GM19025 (cell line): ENCODE data around the gene MYO1E.
A peak's percentile ranks its signal among the peaks of the same experiment; 100 is the strongest.

ENCODE experiments used
- ATAC-seq: cut with Tn5 transposase; IDR thresholded peaks from one replicate; pipeline ENCODE4 v1.9.1; 2021; ENCODE audit warnings: mild to moderate bottlenecking, low read depth, moderate library complexity; ENCODE audit not compliant: unreplicated experiment

MYO1E gene

GRCh38 chr15:59240036-59240435 lies 132.6 kb downstream of the MYO1E start:
- no peak for ATAC-seq

GRCh38 chr15:59237924-59238331 lies 134.7 kb downstream of the MYO1E start:
- no peak for ATAC-seq

GRCh38 chr15:59237119-59237855 lies 135.4 kb downstream of the MYO1E start:
- ATAC-seq, result peak; percentile 70

- no peak for ATAC-seq
Observed at GRCh38 chr15:59236394-59236793, 136.3 kb downstream of the MYO1E start.

- no peak for ATAC-seq
Observed at GRCh38 chr15:59232476-59232875, 140.2 kb downstream of the MYO1E start.

- ATAC-seq, result no peak
Observed at GRCh38 chr15:59230531-59231055, 142.1 kb downstream of the MYO1E start.

GRCh38 chr15:59229453-59229852 lies 143.2 kb downstream of the MYO1E start:
- no peak for ATAC-seq

- ATAC-seq, result no peak
Observed at GRCh38 chr15:59229015-59229414, 143.7 kb downstream of the MYO1E start.

GRCh38 chr15:59227021-59227420 lies 145.7 kb downstream of the MYO1E start:
- no peak for ATAC-seq

- ATAC-seq, result no peak
Observed at GRCh38 chr15:59224474-59224873, 148.2 kb downstream of the MYO1E start.

DNA sequence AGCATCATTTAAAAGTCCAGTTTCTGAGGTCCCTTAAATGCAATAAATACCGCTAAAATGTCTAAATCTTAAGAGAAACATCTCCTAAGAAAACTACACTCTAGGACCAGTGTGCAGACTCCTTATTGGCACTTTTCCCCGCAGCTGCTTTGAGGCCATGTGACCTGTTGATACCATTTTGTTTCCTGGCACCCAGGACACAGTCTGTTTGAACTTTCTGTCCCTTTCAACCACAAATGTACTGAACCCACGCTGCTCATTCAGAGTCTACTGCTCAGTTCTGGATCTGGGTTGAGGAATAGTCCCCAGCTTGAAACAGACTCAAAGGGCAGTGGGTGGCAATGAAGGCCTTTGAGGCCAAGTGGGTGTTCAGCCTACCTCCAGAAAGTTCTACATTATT lies 148.9 kb downstream of the MYO1E start:
- no peak for ATAC-seq

DNA sequence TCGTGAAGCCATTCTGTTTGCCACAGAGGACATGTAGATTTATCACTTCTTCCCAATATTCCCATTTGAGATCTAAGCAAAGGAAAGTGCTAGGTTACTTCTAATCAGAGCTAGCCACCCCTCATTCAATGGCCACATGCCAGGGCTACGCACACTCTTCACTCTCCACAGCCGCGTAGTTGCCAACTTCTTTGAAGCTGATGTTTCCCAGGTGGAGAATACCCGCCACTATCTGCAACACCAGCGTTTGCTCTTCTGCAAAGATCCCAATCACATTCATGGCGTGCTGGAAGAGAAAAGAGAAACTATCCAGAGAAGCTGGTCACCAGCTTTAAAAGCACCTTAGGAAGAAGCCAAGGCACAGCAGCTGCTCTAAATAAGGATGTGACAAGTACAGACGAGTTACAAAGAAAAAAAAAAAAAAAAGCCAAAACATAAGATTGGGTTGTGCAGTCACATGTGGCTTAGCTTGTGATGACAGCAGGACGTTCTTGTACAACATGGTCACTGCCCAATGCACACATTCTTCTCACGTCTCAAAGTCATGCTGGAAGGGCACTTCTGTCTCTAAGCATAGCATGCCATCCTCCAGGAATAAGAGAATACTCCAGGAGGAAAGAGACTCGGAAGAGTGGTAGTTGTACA lies 149.6 kb downstream of the MYO1E start:
- no peak for ATAC-seq

GRCh38 chr15:59221511-59222505 lies 150.9 kb downstream of the MYO1E start:
- no peak for ATAC-seq

GRCh38 chr15:59218710-59219109 lies 154.0 kb downstream of the MYO1E start:
- ATAC-seq, result no peak

GRCh38 chr15:59217876-59218498 lies 154.7 kb downstream of the MYO1E start:
- ATAC-seq, result no peak

DNA sequence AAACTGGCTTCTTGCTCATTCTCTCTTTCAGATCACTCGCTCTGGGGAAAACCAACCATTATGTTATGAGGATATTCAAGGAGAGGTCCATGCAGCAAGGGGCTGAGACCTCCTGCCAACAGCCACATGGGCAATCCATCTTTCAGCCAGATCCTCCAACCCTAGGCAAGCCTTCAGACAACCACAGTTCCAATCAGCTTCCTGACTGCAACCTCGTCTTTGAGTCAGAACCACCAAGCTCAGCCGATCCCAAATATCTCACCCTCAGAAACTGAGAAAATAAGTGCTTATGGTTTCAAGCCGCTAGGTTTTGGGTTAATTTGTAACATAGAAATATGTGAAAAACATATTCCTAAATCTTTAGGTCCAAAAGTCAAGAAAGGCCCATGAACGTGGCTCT lies 155.8 kb downstream of the MYO1E start:
- ATAC-seq, result no peak

GRCh38 chr15:59210186-59210585 lies 162.5 kb downstream of the MYO1E start:
- ATAC-seq, result no peak

GRCh38 chr15:59208613-59209249 lies 163.9 kb downstream of the MYO1E start:
- no peak for ATAC-seq

DNA sequence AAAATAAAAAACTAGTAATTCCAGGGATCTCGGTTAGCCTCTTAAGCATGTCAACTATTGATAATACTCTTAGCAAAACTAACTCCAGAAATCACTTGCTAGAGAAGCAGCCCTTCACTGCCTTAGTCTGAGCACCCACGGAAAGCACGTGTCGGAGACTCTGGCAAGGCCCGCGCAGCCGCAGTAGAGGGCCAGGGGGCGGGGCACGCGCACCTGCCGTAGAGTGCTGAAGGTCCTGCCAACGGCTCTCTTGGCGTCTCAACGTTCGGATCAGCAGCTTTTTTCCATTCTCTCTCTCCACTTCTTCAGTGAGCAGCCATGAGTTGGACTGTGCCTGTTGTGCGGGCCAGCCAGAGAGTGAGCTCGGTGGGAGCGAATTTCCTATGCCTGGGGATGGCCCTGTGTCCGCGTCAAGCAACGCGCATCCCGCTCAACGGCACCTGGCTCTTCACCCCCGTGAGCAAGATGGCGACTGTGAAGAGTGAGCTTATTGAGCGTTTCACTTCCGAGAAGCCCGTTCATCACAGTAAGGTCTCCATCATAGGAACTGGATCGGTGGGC lies 166.0 kb downstream of the MYO1E start, which contains the start of gene LDHAL6B:
Gene LDHAL6B (plus strand): TSS at position 221 of the 561 bp plus-strand sequence. CDS start 98 bp downstream, at position 319.
- ATAC-seq, result no peak
